GM12878 (cell line): ENCODE measurements around the gene TLDC2. TPM values are rescaled to one million over a fixed set of nuclear protein-coding genes. Genes with fewer than 3 reads are reported as not detected.

Experiments
- ATAC-seq: fragments of 200-7000 bp; cut with Tn5 transposase; 3 replicates; pipeline ENCODE4 v1.9.1; 2020; ENCODE audit warnings: mild to moderate bottlenecking, moderate library complexity
- BruUV-seq: library from RNA; stranded (reverse); fragments of 400-500 nt; replicated peaks from 2 replicates; lab custom pipeline; 2021; lab: Mats Ljungman, UMichigan
- CTCF ChIA-PET: fragments of 300-600 bp; sonication (Branson Sonifier 250); formaldehyde crosslinking; extraction: SDS; loops from one replicate; lab custom pipeline; 2021; ENCODE audit warnings: inconsistent platforms; lab: Yijun Ruan, JAX
- POLR2A ChIA-PET: fragments of 350-600 bp; formaldehyde crosslinking; extraction: SDS; loops from one replicate; lab custom pipeline; 2021; ENCODE audit warnings: inconsistent platforms; lab: Charles Lee
- RAD21 ChIA-PET: fragments of 300-600 bp; sonication (Branson Sonifier 250); formaldehyde crosslinking; loops from one replicate; lab custom pipeline; 2023; ENCODE audit warnings: antibody characterized with exemption; ENCODE audit not compliant: unreplicated experiment; lab: Charles Lee
- SMC1A ChIA-PET: fragments of 300-600 bp; sonication (Branson Sonifier 250); formaldehyde crosslinking; loops from one replicate; lab custom pipeline; 2023; ENCODE audit not compliant: unreplicated experiment, uncharacterized antibody; lab: Charles Lee
- DNase-seq: peaks from one replicate; pipeline ENCODE4 v3.0.0-alpha.2; 2011; ENCODE audit warnings: low read depth, low spot score
- FAIRE-seq: peaks from 3 replicates; lab custom pipeline; 2011; peaks lifted over from hg19 to GRCh38; lab: Jason Lieb, UNC
- H2AFZ ChIP-seq: 2 replicates; pipeline ENCODE4 v1.6.0; 2011; ENCODE audit warnings: low read depth, low read length, control low read depth; ENCODE audit not compliant: control insufficient read depth
- H3K27ac ChIP-seq: 2 replicates; pipeline ENCODE4 v1.5.1; 2011; ENCODE audit warnings: control low read depth; ENCODE audit not compliant: control insufficient read depth, insufficient read depth
- H3K27me3 ChIP-seq, 2 experiments: replicated peaks in 1 of 2; 2 replicates each; pipeline versions ENCODE4 v1.6.0 to v1.6.1; 2011; ENCODE audit warnings: low read length in 1 of 2; ENCODE audit not compliant: control insufficient read depth in 2 of 2, insufficient read depth in 2 of 2
- H3K36me3 ChIP-seq, 2 experiments: 2 replicates each; pipeline ENCODE4 v1.5.1; 2011; ENCODE audit warnings: low read length in 1 of 2; ENCODE audit not compliant: control insufficient read depth in 2 of 2, insufficient read depth in 2 of 2
- H3K4me1 ChIP-seq: 2 replicates; pipeline ENCODE4 v1.6.1; 2011; ENCODE audit warnings: mild to moderate bottlenecking, low read length, moderate library complexity, mixed read lengths; ENCODE audit not compliant: control insufficient read depth, insufficient read depth
- H3K4me2 ChIP-seq: 2 replicates; pipeline ENCODE4 v1.6.0; 2011; ENCODE audit warnings: control low read depth; ENCODE audit not compliant: control insufficient read depth, insufficient read depth
- H3K4me3 ChIP-seq: fragments of 200-600 bp; sonication (generic); 2 replicates; pipeline ENCODE4 v1.5.1; 2016
- H3K79me2 ChIP-seq: 2 replicates; pipeline ENCODE4 v1.6.0; 2011; ENCODE audit warnings: low read length; ENCODE audit not compliant: control insufficient read depth, insufficient read depth
- H3K9ac ChIP-seq: 2 replicates; pipeline ENCODE4 v1.8.0; 2011; ENCODE audit warnings: low read length, control low read depth, mixed read lengths; ENCODE audit not compliant: control insufficient read depth, insufficient read depth
- H3K9me3 ChIP-seq: replicated peaks from 3 replicates; pipeline ENCODE4 v1.5.1; 2011; ENCODE audit warnings: mild to moderate bottlenecking, low read length; ENCODE audit not compliant: control insufficient read depth, insufficient read depth
- H4K20me1 ChIP-seq: 2 replicates; pipeline ENCODE4 v1.6.0; 2011; ENCODE audit not compliant: control insufficient read depth, insufficient read depth
- FOXM1 ChIP-seq: IDR thresholded peaks from 2 replicates; pipeline ENCODE4 v1.6.1; 2012; ENCODE audit warnings: low read depth, mild to moderate bottlenecking, inconsistent platforms, low read length, moderate library complexity
- PBX3 ChIP-seq: IDR thresholded peaks from 2 replicates; pipeline ENCODE4 v1.6.1; 2011; ENCODE audit warnings: mild to moderate bottlenecking, low read depth, low read length, moderate library complexity; ENCODE audit not compliant: insufficient replicate concordance
- RBBP5 ChIP-seq: fragments of 200-600 bp; sonication (generic); conservative IDR thresholded peaks from 2 replicates; pipeline ENCODE4 v1.6.1; 2016
- TCF3 ChIP-seq: IDR thresholded peaks from 2 replicates; pipeline ENCODE4 v1.6.1; 2012; ENCODE audit warnings: low read depth, mild to moderate bottlenecking, low read length, borderline replicate concordance; ENCODE audit not compliant: insufficient read depth
- ZBTB33 ChIP-seq: fragments of 450-650 bp; IDR thresholded peaks from 2 replicates; pipeline ENCODE4 v1.6.1; 2017; ENCODE audit warnings: mild to moderate bottlenecking
- ZNF687 ChIP-seq: fragments of 450-650 bp; IDR thresholded peaks from 2 replicates; pipeline ENCODE4 v1.6.1; 2017; ENCODE audit warnings: mild to moderate bottlenecking, moderate library complexity
- WGBS: methylation state at CpG from one replicate; pipeline ENCODE4 v1.1.6; 2016; ENCODE audit warnings: low lambda C conversion rate; ENCODE audit not compliant: insufficient replicate concordance, insufficient coverage; ENCODE audit errors: missing lambda C conversion rate; 5-methylcytosine and 5-hydroxymethylcytosine counted together
- in situ Hi-C: fragments of 300-500 bp; cut with MboI; formaldehyde crosslinking; loops from 9 replicates; pipeline ENCODE4 v1.14.3; 2018; ENCODE audit warnings: mixed read lengths
- intact Hi-C: fragments of 100-400 bp; cut with micrococcal nuclease; formaldehyde crosslinking; loops from one replicate; pipeline ENCODE4 v1.14.2; 2022; ENCODE audit not compliant: unreplicated experiment
- polyA plus RNA-seq, 11 experiments: library from polyadenylated mRNA; depleted of rRNA in 4 of 11; unstranded in 6 of 11; stranded (reverse) in 5 of 11; fragments of >200 nt; fragmentation: Nextera tagmentation in 4 of 11; fragmentation: Illumina TruSeq in 1 of 11; extraction: Ambion mirVana in 4 of 11; extraction: Trizol in 1 of 11; gene quantifications; 1 replicate in 1 of 11; 2 replicates in 10 of 11; pipeline versions ENCODE4 v1.2.1 to v1.2.3, GENCODE V29; 2011 to 2016; ENCODE audit warnings: inconsistent platforms in 2 of 11, missing spikeins in 2 of 11, low read depth in 1 of 11
- total RNA-seq, 4 experiments: library from RNA; depleted of rRNA in 3 of 4; stranded (reverse); fragments of >200 nt in 3 of 4; fragmentation: Illumina TruSeq in 1 of 4; extraction: Trizol in 1 of 4; gene quantifications; 2 replicates each; pipeline versions ENCODE4 v1.2.1 to v1.2.3, GENCODE V29; 2013 to 2021

The TLDC2 gene
- total and polyA plus RNA-seq, 10 of the 15 experiments (the other 5 are each of a cell fraction or from before 2014, with no cell fraction given) = 0.05 to 0.41 (median 0.21) TPM

DNA sequence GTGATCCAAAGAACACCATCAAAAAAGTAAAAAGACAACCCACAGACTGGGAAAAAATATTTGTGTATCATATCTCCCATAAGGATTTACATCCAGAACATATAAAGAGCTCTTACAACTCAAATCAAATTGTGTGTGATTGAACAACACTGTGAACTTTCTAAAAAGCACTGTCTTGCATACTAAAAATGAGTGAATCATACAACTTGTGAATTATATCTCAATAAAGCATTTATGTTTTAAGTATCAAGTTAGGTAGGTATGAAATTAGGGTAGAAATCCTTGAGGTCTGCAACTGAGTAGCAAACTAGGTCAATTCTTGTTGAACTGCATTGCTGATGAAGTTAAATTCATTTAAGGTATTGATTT lies 61.4 kb downstream of the TLDC2 start:
- FAIRE-seq = no peak
- Histone ChIP-seq H3K4me2 (no peak overlapping the region), H3K27me3 (no peaks in the 10 kb centered on the region), H3K9me3 (no peaks in the 10 kb centered on the region), H3K79me2 (no peaks in the 10 kb centered on the region), H4K20me1 (no peaks in the 10 kb centered on the region; the same call in 1 of the 2 replicates), H2AFZ (no peak overlapping the region), H3K27ac (no peak overlapping the region), H3K36me3 (peaks cover 1 to 11% of the 10 kb centered on the region in 2 experiments; a peak in 3 of 4 replicates)
- in situ Hi-C loops = no loop called here
- no peak for DNase-seq
- no TSS peak for BruUV-seq
- no peak for ATAC-seq
- POLR2A ChIA-PET = no interaction called here
- TF ChIP-seq TCF3 = no peak
- TF ChIP-seq, all 136 proteins: peak for 0
- Histone ChIP-seq H3K4me1 (no peaks in the 10 kb centered on the region), H3K4me3 (no peak overlapping the region), H3K9ac (no peak overlapping the region)
- ChIA-PET CTCF (no interaction called here), SMC1A (interaction anchor here (1.4 kb wide), 1 partner anchor 19 kb away, joined by 3 read pairs; no protein-coding TSS in a partner anchor), RAD21 (no interaction called here)
- intact Hi-C loops = no loop called here

DNA sequence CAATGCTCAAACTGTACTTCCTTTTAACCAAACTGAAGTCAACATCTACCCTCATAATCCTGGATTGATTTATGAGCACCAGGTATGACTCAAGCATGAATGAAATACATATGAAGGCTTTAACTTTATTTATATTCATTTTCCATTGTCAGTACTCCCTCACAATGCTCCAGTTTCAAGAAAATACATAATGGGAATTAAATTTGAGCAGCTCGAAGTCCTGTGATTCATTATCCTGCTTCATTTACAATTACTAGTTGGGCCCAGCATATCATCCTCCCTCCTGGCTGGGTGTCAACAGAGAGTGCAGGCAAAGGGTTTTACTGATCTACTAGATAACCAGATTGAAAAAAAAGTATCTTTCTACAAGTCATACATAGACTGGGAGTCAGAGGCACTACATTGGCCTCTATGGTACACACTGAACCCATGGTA lies 65.5 kb downstream of the TLDC2 start:
- ChIA-PET SMC1A (no interaction called here), CTCF (no interaction called here), POLR2A (no interaction called here), RAD21 (no interaction called here)
- FAIRE-seq (no peak), ATAC-seq (no peak), DNase-seq (no peak)
- BruUV-seq = no TSS peak
- peaks cover 0 to 5% of the 10 kb centered on the region in 2 experiments; a peak in 2 of 4 replicates for H3K36me3 ChIP-seq
- 100% methylated on average over 1 of the region's 1 CpG for WGBS
- in situ Hi-C loops (no loop called here), intact Hi-C loops (no loop called here)
- no peak overlapping the region for H3K4me2 ChIP-seq
- H3K9me3 ChIP-seq = no peaks in the 10 kb centered on the region
- no peaks in the 10 kb centered on the region for H3K27me3 ChIP-seq
- H3K4me1 ChIP-seq = no peaks in the 10 kb centered on the region
- H3K27ac ChIP-seq = no peak overlapping the region
- no peak overlapping the region for H3K9ac ChIP-seq
- no peak overlapping the region for H3K4me3 ChIP-seq
- no peaks in the 10 kb centered on the region; the same call in 1 of the 2 replicates for H4K20me1 ChIP-seq
- H2AFZ ChIP-seq = no peak overlapping the region
- no peaks in the 10 kb centered on the region for H3K79me2 ChIP-seq
- TF ChIP-seq PBX3 (no peak), FOXM1 (no peak), ZBTB33 (no peak), ZNF687 (no peak), RBBP5 (no peak)
